Measurements from ENCODE around the gene TTC22.
"Not testable (repeated sequence)": the region's sequence is repeated elsewhere in the genome, so short reads cannot be mapped to it uniquely, and the experiment has no call there.

TTC22 gene

GRCh38 chr1:54782156-54782555 is 19.0 kb downstream of the TTC22 start:
- WGBS (ENCODE audit: extremely low coverage, insufficient coverage, low lambda C conversion rate): no CpG with 5 or more reads among the region's 6 CpGs
- H3K56ac ChIP-seq (ENCODE audit: low read length): no peak overlapping the region
- H3K23ac ChIP-seq (ENCODE audit: low read length): no peak overlapping the region
- no peaks in the 10 kb centered on the region for H3K79me1 ChIP-seq (ENCODE audit: low read length)
- no peak overlapping the region for H2BK15ac ChIP-seq (replicated peaks; ENCODE audit: low read depth)
- H4K5ac ChIP-seq (ENCODE audit: low read length): no peak overlapping the region
- H3K18ac ChIP-seq (ENCODE audit: low read length): no peak overlapping the region
- H3K4me1 ChIP-seq (ENCODE audit: control insufficient read depth, low read depth, low read length): peaks cover 3% of the 10 kb centered on the region
- no peak overlapping the region for H2BK120ac ChIP-seq (ENCODE audit: low read depth, low read length)
- no peak overlapping the region for H3K4ac ChIP-seq (ENCODE audit: low read depth, low read length)
- H4K8ac ChIP-seq (ENCODE audit: low read depth, low read length): no peak overlapping the region
- H3K36me3 ChIP-seq (ENCODE audit: control insufficient read depth, insufficient read depth, low read length): no peaks in the 10 kb centered on the region
- no peaks in the 10 kb centered on the region for H3K27me3 ChIP-seq (ENCODE audit: insufficient read depth, low read length, poor library complexity)
- no peak overlapping the region for H2BK5ac ChIP-seq (ENCODE audit: low read length)
- no peak overlapping the region for H3K4me3 ChIP-seq (ENCODE audit: low read length)
- H2AK5ac ChIP-seq (ENCODE audit: low read length): no peak overlapping the region
- H3K27ac ChIP-seq (ENCODE audit: low read depth, low read length): no peak overlapping the region
- H3K9ac ChIP-seq (ENCODE audit: low read length): no peak overlapping the region
- no peak for DNase-seq
- H3K4me2 ChIP-seq (ENCODE audit: low read length): no peak overlapping the region
- H3K79me2 ChIP-seq (ENCODE audit: control insufficient read depth, insufficient read depth, low read length): no peaks in the 10 kb centered on the region

DNA sequence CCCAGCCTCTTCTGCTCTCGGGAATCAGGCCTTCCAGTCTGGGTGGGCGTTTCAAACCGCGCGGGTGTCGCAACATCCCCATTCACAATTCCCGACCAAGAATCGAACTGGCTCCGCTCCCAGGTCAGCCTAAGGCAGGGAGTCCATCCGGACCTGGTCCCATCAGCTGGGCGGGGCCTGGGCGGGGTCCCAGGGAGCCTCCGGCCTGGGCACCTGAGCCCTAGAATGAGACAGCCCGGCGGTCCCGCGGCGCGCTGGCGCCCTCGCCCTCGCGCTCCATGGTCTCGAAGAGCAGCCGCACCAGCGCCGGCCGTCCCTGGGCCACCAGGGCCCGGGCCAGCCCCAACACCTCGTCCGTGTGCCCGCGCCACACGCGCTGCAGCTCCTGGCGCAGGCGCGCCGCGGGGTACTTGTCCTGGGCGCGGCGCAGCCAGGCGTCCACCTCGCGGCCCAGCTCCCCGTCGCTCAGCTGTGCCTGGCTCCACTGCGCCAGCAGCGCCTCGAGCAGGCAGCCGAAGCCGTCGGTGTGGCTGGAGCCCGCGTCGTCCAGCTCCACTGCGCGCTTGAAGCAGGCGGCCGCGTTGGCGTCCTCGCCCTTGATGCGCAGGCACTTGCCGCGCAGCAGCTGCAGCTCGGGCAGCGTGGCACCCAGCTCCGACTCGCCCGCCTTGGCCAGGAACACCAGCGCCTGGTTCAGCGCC is 19.9 kb downstream of the TTC22 start:
- no peak overlapping the region for H4K8ac ChIP-seq (ENCODE audit: low read depth, low read length)
- H3K4me3 ChIP-seq (ENCODE audit: low read length): no peak overlapping the region
- no peak overlapping the region for H3K4me2 ChIP-seq (ENCODE audit: low read length)
- no peak overlapping the region for H2AK5ac ChIP-seq (ENCODE audit: low read length)
- H3K79me2 ChIP-seq (ENCODE audit: control insufficient read depth, insufficient read depth, low read length): no peaks in the 10 kb centered on the region
- H3K18ac ChIP-seq (ENCODE audit: low read length): no peak overlapping the region
- H3K4ac ChIP-seq (ENCODE audit: low read depth, low read length): no peak overlapping the region
- peak overlapping the region; percentile 50 for H3K56ac ChIP-seq (ENCODE audit: low read length)
- no peaks in the 10 kb centered on the region for H3K27me3 ChIP-seq (ENCODE audit: insufficient read depth, low read length, poor library complexity)
- H3K79me1 ChIP-seq (ENCODE audit: low read length): no peaks in the 10 kb centered on the region
- no peak overlapping the region for H3K27ac ChIP-seq (ENCODE audit: low read depth, low read length)
- peaks cover 3% of the 10 kb centered on the region for H3K4me1 ChIP-seq (ENCODE audit: control insufficient read depth, low read depth, low read length)
- H4K5ac ChIP-seq (ENCODE audit: low read length): no peak overlapping the region
- DNase-seq: no peak
- no peak overlapping the region for H2BK5ac ChIP-seq (ENCODE audit: low read length)
- no peak overlapping the region for H3K9ac ChIP-seq (ENCODE audit: low read length)
- no peak overlapping the region for H2BK120ac ChIP-seq (ENCODE audit: low read depth, low read length)
- H2BK15ac ChIP-seq (replicated peaks; ENCODE audit: low read depth): no peak overlapping the region
- no peaks in the 10 kb centered on the region for H3K36me3 ChIP-seq (ENCODE audit: control insufficient read depth, insufficient read depth, low read length)
- no peak overlapping the region for H3K23ac ChIP-seq (ENCODE audit: low read length)
- WGBS (ENCODE audit: extremely low coverage, insufficient coverage, low lambda C conversion rate): no CpG with 5 or more reads among the region's 74 CpGs

- no peak overlapping the region for H2BK15ac ChIP-seq (replicated peaks; ENCODE audit: low read depth)
- H3K4me3 ChIP-seq (ENCODE audit: low read length): no peak overlapping the region
- no peaks in the 10 kb centered on the region for H3K79me2 ChIP-seq (ENCODE audit: control insufficient read depth, insufficient read depth, low read length)
- no peak overlapping the region for H3K27ac ChIP-seq (ENCODE audit: low read depth, low read length)
- H2BK5ac ChIP-seq (ENCODE audit: low read length): no peak overlapping the region
- no peak overlapping the region for H3K4me2 ChIP-seq (ENCODE audit: low read length)
- no peak overlapping the region for H4K8ac ChIP-seq (ENCODE audit: low read depth, low read length)
- no peak overlapping the region for H3K4ac ChIP-seq (ENCODE audit: low read depth, low read length)
- H3K23ac ChIP-seq (ENCODE audit: low read length): no peak overlapping the region
- H4K5ac ChIP-seq (ENCODE audit: low read length): no peak overlapping the region
- peaks cover 3% of the 10 kb centered on the region for H3K4me1 ChIP-seq (ENCODE audit: control insufficient read depth, low read depth, low read length)
- no peaks in the 10 kb centered on the region for H3K27me3 ChIP-seq (ENCODE audit: insufficient read depth, low read length, poor library complexity)
- H2AK5ac ChIP-seq (ENCODE audit: low read length): no peak overlapping the region
- no peak overlapping the region for H3K9ac ChIP-seq (ENCODE audit: low read length)
- no peak overlapping the region for H3K56ac ChIP-seq (ENCODE audit: low read length)
- H3K36me3 ChIP-seq (ENCODE audit: control insufficient read depth, insufficient read depth, low read length): no peaks in the 10 kb centered on the region
- no peak overlapping the region for H3K18ac ChIP-seq (ENCODE audit: low read length)
- no CpG with 5 or more reads among the region's 4 CpGs for WGBS (ENCODE audit: extremely low coverage, insufficient coverage, low lambda C conversion rate)
- no peak overlapping the region for H2BK120ac ChIP-seq (ENCODE audit: low read depth, low read length)
- DNase-seq: no peak
- no peaks in the 10 kb centered on the region for H3K79me1 ChIP-seq (ENCODE audit: low read length)
Measured at GRCh38 chr1:54777431-54777830, 23.7 kb downstream of the TTC22 start.

GRCh38 chr1:54777011-54777410 is 24.1 kb downstream of the TTC22 start:
- no peaks in the 10 kb centered on the region for H3K79me2 ChIP-seq (ENCODE audit: control insufficient read depth, insufficient read depth, low read length)
- H3K4ac ChIP-seq (ENCODE audit: low read depth, low read length): no peak overlapping the region
- H3K9ac ChIP-seq (ENCODE audit: low read length): no peak overlapping the region
- H4K8ac ChIP-seq (ENCODE audit: low read depth, low read length): no peak overlapping the region
- no peak overlapping the region for H3K4me2 ChIP-seq (ENCODE audit: low read length)
- no CpG with 5 or more reads among the region's 4 CpGs for WGBS (ENCODE audit: extremely low coverage, insufficient coverage, low lambda C conversion rate)
- H3K18ac ChIP-seq (ENCODE audit: low read length): no peak overlapping the region
- H3K36me3 ChIP-seq (ENCODE audit: control insufficient read depth, insufficient read depth, low read length): no peaks in the 10 kb centered on the region
- no peak overlapping the region for H3K4me3 ChIP-seq (ENCODE audit: low read length)
- H3K27ac ChIP-seq (ENCODE audit: low read depth, low read length): no peak overlapping the region
- no peaks in the 10 kb centered on the region for H3K27me3 ChIP-seq (ENCODE audit: insufficient read depth, low read length, poor library complexity)
- no peak overlapping the region for H2BK15ac ChIP-seq (replicated peaks; ENCODE audit: low read depth)
- H3K4me1 ChIP-seq (ENCODE audit: control insufficient read depth, low read depth, low read length): peaks cover 3% of the 10 kb centered on the region
- no peak for DNase-seq
- no peak overlapping the region for H3K56ac ChIP-seq (ENCODE audit: low read length)
- H3K23ac ChIP-seq (ENCODE audit: low read length): no peak overlapping the region
- no peaks in the 10 kb centered on the region for H3K79me1 ChIP-seq (ENCODE audit: low read length)
- no peak overlapping the region for H2AK5ac ChIP-seq (ENCODE audit: low read length)
- no peak overlapping the region for H2BK120ac ChIP-seq (ENCODE audit: low read depth, low read length)
- no peak overlapping the region for H2BK5ac ChIP-seq (ENCODE audit: low read length)
- no peak overlapping the region for H4K5ac ChIP-seq (ENCODE audit: low read length)

GRCh38 chr1:54775828-54776721 is 25.0 kb downstream of the TTC22 start:
- H3K9ac ChIP-seq (ENCODE audit: low read length); H3K36me3 ChIP-seq (ENCODE audit: control insufficient read depth, insufficient read depth, low read length); H4K5ac ChIP-seq (ENCODE audit: low read length); H3K79me1 ChIP-seq (ENCODE audit: low read length); H2BK15ac ChIP-seq (replicated peaks; ENCODE audit: low read depth); H2BK120ac ChIP-seq (ENCODE audit: low read depth, low read length); H4K8ac ChIP-seq (ENCODE audit: low read depth, low read length); H3K18ac ChIP-seq (ENCODE audit: low read length); H3K79me2 ChIP-seq (ENCODE audit: control insufficient read depth, insufficient read depth, low read length); H3K4me3 ChIP-seq (ENCODE audit: low read length); H3K27ac ChIP-seq (ENCODE audit: low read depth, low read length); H3K56ac ChIP-seq (ENCODE audit: low read length); H2BK5ac ChIP-seq (ENCODE audit: low read length); H3K4ac ChIP-seq (ENCODE audit: low read depth, low read length); H3K4me2 ChIP-seq (ENCODE audit: low read length); H3K23ac ChIP-seq (ENCODE audit: low read length); H3K27me3 ChIP-seq (ENCODE audit: insufficient read depth, low read length, poor library complexity); DNase-seq; H2AK5ac ChIP-seq (ENCODE audit: low read length); H3K4me1 ChIP-seq (ENCODE audit: control insufficient read depth, low read depth, low read length): not testable (repeated sequence)
- WGBS (ENCODE audit: extremely low coverage, insufficient coverage, low lambda C conversion rate): no CpG with 5 or more reads among the region's 16 CpGs

All from mesendoderm (in vitro differentiated cells).